ENCODE measurements around the gene PHC1.

The PHC1 gene

GRCh38 chr12:8950702-8951478, 36.6 kb downstream of the PHC1 start:
- DNase-seq, result no peak

- no peak for DNase-seq
Measured at GRCh38 chr12:8951744-8952143, 37.4 kb downstream of the PHC1 start.

GRCh38 chr12:8953773-8954402, 39.6 kb downstream of the PHC1 start:
- no peak for DNase-seq

- no peak for DNase-seq
Measured at GRCh38 chr12:8956073-8956472, 41.8 kb downstream of the PHC1 start.

GRCh38 chr12:8956772-8957171, 42.5 kb downstream of the PHC1 start:
- DNase-seq, result no peak

- DNase-seq, result no peak
Measured at GRCh38 chr12:8957561-8957960, 43.3 kb downstream of the PHC1 start.

GRCh38 chr12:8958066-8958465, 43.8 kb downstream of the PHC1 start:
- no peak for DNase-seq

- DNase-seq, result no peak
Measured at GRCh38 chr12:8960176-8960575, 45.9 kb downstream of the PHC1 start.

GRCh38 chr12:8968761-8969160, 54.5 kb downstream of the PHC1 start:
- DNase-seq, result no peak

- DNase-seq, result no peak
Measured at GRCh38 chr12:8969861-8970411, 55.6 kb downstream of the PHC1 start.

GRCh38 chr12:8970432-8970831, 56.1 kb downstream of the PHC1 start:
- no peak for DNase-seq

- no peak for DNase-seq
Measured at GRCh38 chr12:8980137-8980536, 65.8 kb downstream of the PHC1 start.

- DNase-seq, result no peak
Measured at GRCh38 chr12:8985213-8985754, 71.0 kb downstream of the PHC1 start.

GRCh38 chr12:8987163-8987562, 72.9 kb downstream of the PHC1 start:
- no peak for DNase-seq

- no peak for DNase-seq
Measured at GRCh38 chr12:8987685-8988084, 73.4 kb downstream of the PHC1 start.

GRCh38 chr12:8989413-8989812, 75.1 kb downstream of the PHC1 start, which contains the start of gene KLRG1:
KLRG1 (plus strand) TSS chr12:8989546; CDS start chr12:8989636, 90 bp downstream.
- DNase-seq, result no peak
